CD4-positive, alpha-beta T cell (primary cell): ENCODE results near the gene TPCN2. TPM values are rescaled to one million over a fixed set of nuclear protein-coding genes. Genes with fewer than 3 reads are reported as not detected.

ENCODE experiments used
- ATAC-seq: fragments of 200-7000 bp; cut with Tn5 transposase; one replicate; pipeline ENCODE4 v1.10.0; 2022; ENCODE audit warnings: mild to moderate bottlenecking; ENCODE audit not compliant: poor library complexity
- CTCF ChIA-PET: fragments of 350-600 bp; sonication (Branson Sonifier 250); formaldehyde crosslinking; loops from one replicate; lab custom pipeline; 2021; ENCODE audit warnings: antibody characterized with exemption, inconsistent platforms; lab: Charles Lee
- POLR2A ChIA-PET: fragments of 350-600 bp; sonication (Branson Sonifier 250); formaldehyde crosslinking; loops from one replicate; lab custom pipeline; 2021; ENCODE audit warnings: antibody characterized with exemption, inconsistent platforms; lab: Charles Lee
- DNase-seq, 14 experiments: peaks; one replicate each; pipeline ENCODE4 v3.0.0-alpha.2; 2013 to 2020; ENCODE audit warnings: mixed read lengths in 2 of 14
- H3K27ac ChIP-seq, 2 donors: one replicate each; pipeline versions ENCODE4 v1.5.1 to v1.7.0; 2013; ENCODE audit warnings: low read length in 2 of 2, low read depth in 1 of 2, mild to moderate bottlenecking in 1 of 2
- H3K27me3 ChIP-seq, 2 experiments: 1 replicate in 1 of 2; 2 replicates in 1 of 2; pipeline versions ENCODE4 v1.6.1 to v1.7.0; 2013; ENCODE audit warnings: low read length in 2 of 2, control low read depth in 1 of 2, mild to moderate bottlenecking in 1 of 2, moderate library complexity in 1 of 2; ENCODE audit not compliant: insufficient read depth in 2 of 2, control insufficient read depth in 1 of 2
- H3K36me3 ChIP-seq: one replicate; pipeline ENCODE4 v1.6.1; 2013; ENCODE audit warnings: low read length, control low read depth; ENCODE audit not compliant: insufficient read depth
- H3K4me1 ChIP-seq: one replicate; pipeline ENCODE4 v1.6.1; 2013; ENCODE audit warnings: low read length, control low read depth; ENCODE audit not compliant: insufficient read depth
- H3K4me3 ChIP-seq: one replicate; pipeline ENCODE4 v1.5.1; 2013; ENCODE audit warnings: mild to moderate bottlenecking, low read length, moderate library complexity
- H3K9me3 ChIP-seq, 2 experiments: 1 replicate in 1 of 2; 2 replicates in 1 of 2; pipeline versions ENCODE4 v1.6.1 to v1.7.0; 2013; ENCODE audit warnings: low read length in 2 of 2, mild to moderate bottlenecking in 2 of 2, control low read depth in 1 of 2, moderate library complexity in 1 of 2; ENCODE audit not compliant: control insufficient read depth in 1 of 2, insufficient read depth in 1 of 2
- H3K27ac Mint-ChIP-seq: one replicate; pipeline ENCODE4 v1.8.0; 2020; ENCODE audit warnings: mixed read lengths
- H3K27me3 Mint-ChIP-seq: one replicate; pipeline ENCODE4 v1.8.0; 2021; ENCODE audit warnings: mixed read lengths
- H3K36me3 Mint-ChIP-seq: one replicate; pipeline ENCODE4 v1.8.0; 2021; ENCODE audit warnings: low read depth, mixed read lengths
- H3K4me1 Mint-ChIP-seq: one replicate; pipeline ENCODE4 v1.8.0; 2021; ENCODE audit warnings: low read depth, mixed read lengths
- H3K4me3 Mint-ChIP-seq: one replicate; pipeline ENCODE4 v1.8.0; 2020; ENCODE audit warnings: mild to moderate bottlenecking, mixed read lengths
- H3K9me3 Mint-ChIP-seq: one replicate; pipeline ENCODE4 v1.8.0; 2020; ENCODE audit warnings: mixed read lengths
- intact Hi-C, 2 experiments: fragments of 100-400 bp; cut with DNase I in 1 of 2; cut with micrococcal nuclease in 1 of 2; formaldehyde crosslinking; loops; one replicate each; pipeline versions ENCODE4 v1.15.1 to v1.9.0; 2023 to 2025; cut with DNase I, micrococcal nuclease
- total RNA-seq, 174 experiments: library from RNA in 2 of 174; stranded (reverse) in 2 of 174; gene quantifications; one replicate each; pipeline ENCODE4 v1.2.3 and lab custom pipeline; 2021 to 2026
- TF ChIP-seq, protein P1 (sequence below): fragments of 200-600 bp; IDR thresholded peaks from one replicate; pipeline ENCODE4 v1.8.0; 2022; ENCODE audit warnings: antibody characterized with exemption, mild to moderate bottlenecking

TPCN2 gene
- total RNA-seq, 2 experiments from 2014 or later = 10.2 to 11.5 TPM

DNA sequence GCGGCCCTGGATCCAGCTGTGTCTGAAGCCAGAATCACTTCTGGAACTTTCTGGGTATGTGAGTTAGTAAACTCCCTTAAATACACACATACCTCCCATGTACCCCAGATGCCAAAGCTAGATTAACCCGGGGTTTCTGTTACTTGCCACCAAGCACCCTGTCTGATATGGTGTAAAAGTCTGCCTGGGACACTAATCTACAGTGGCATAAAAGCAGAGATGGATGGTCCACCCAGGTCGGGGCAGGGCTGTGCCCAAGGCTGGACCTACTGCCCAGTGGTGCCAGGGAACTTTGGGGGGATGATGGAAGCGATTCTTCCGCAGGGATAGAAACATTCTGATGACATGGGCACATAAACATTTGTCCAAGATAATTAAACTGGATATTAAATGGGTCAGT, 48.3 kb upstream of the TPCN2 start:
- Mint-ChIP-seq H3K27me3 (peaks cover 4% of the 10 kb centered on the region), H3K4me3 (no peak overlapping the region), H3K27ac (no peak overlapping the region), H3K36me3 (no peaks in the 10 kb centered on the region), H3K4me1 (no peaks in the 10 kb centered on the region), H3K9me3 (no peaks in the 10 kb centered on the region)
- intact Hi-C loops = no loop called here
- DNase-seq = no peak
- no peak for ATAC-seq
- H3K4me1 ChIP-seq = no peaks in the 10 kb centered on the region
- no peak overlapping the region for H3K27ac ChIP-seq
- CTCF ChIA-PET = no interaction called here
- H3K27me3 ChIP-seq = peaks cover 0 to 2% of the 10 kb centered on the region in 2 experiments
- H3K4me3 ChIP-seq = no peak overlapping the region
- POLR2A ChIA-PET = no interaction called here
- peaks cover 0 to 6% of the 10 kb centered on the region in 2 experiments for H3K9me3 ChIP-seq
- no peaks in the 10 kb centered on the region for H3K36me3 ChIP-seq
- TF ChIP-seq, protein P1, sequence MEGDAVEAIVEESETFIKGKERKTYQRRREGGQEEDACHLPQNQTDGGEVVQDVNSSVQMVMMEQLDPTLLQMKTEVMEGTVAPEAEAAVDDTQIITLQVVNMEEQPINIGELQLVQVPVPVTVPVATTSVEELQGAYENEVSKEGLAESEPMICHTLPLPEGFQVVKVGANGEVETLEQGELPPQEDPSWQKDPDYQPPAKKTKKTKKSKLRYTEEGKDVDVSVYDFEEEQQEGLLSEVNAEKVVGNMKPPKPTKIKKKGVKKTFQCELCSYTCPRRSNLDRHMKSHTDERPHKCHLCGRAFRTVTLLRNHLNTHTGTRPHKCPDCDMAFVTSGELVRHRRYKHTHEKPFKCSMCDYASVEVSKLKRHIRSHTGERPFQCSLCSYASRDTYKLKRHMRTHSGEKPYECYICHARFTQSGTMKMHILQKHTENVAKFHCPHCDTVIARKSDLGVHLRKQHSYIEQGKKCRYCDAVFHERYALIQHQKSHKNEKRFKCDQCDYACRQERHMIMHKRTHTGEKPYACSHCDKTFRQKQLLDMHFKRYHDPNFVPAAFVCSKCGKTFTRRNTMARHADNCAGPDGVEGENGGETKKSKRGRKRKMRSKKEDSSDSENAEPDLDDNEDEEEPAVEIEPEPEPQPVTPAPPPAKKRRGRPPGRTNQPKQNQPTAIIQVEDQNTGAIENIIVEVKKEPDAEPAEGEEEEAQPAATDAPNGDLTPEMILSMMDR = no peak

DNA sequence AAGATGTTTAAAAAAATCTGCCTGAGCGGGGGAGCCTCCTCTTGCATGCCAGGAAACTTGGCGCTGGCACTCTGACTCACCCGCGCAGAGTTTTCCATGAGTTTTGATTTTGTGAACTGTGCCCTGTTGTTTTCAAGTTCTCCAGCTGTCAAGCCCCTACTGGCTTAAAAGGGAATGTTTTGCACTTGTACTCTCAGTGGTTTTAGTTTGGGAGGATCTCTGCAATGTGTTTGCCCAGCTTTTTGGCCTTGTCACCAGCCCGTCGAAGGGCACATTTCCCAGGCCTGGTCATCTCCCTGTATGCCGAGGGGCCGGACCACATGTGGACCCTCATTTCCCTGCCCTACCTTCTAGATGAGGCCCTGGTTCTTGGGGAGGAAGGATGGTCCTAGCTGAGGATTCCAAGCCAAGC, 47.9 kb upstream of the TPCN2 start:
- ChIA-PET CTCF (interaction anchor here (1.1 kb wide), 1 partner anchor 51 kb away, joined by 3 read pairs; no protein-coding TSS in a partner anchor), POLR2A (no interaction called here)
- H3K36me3 Mint-ChIP-seq = no peaks in the 10 kb centered on the region
- H3K4me3 Mint-ChIP-seq = no peak overlapping the region
- TF ChIP-seq, protein P1 = no peak
- no peaks in the 10 kb centered on the region for H3K9me3 Mint-ChIP-seq
- ATAC-seq (no peak), DNase-seq (no peak)
- H3K4me1 Mint-ChIP-seq = no peaks in the 10 kb centered on the region
- no peak overlapping the region for H3K4me3 ChIP-seq
- H3K36me3 ChIP-seq = no peaks in the 10 kb centered on the region
- peaks cover 0 to 9% of the 10 kb centered on the region in 2 experiments for H3K9me3 ChIP-seq
- H3K4me1 ChIP-seq = no peaks in the 10 kb centered on the region
- H3K27me3 Mint-ChIP-seq = peaks cover 5% of the 10 kb centered on the region
- intact Hi-C loops = no loop called here
- peaks cover 0 to 2% of the 10 kb centered on the region in 2 experiments for H3K27me3 ChIP-seq
- H3K27ac Mint-ChIP-seq = no peak overlapping the region
- H3K27ac ChIP-seq = no peak overlapping the region

DNA sequence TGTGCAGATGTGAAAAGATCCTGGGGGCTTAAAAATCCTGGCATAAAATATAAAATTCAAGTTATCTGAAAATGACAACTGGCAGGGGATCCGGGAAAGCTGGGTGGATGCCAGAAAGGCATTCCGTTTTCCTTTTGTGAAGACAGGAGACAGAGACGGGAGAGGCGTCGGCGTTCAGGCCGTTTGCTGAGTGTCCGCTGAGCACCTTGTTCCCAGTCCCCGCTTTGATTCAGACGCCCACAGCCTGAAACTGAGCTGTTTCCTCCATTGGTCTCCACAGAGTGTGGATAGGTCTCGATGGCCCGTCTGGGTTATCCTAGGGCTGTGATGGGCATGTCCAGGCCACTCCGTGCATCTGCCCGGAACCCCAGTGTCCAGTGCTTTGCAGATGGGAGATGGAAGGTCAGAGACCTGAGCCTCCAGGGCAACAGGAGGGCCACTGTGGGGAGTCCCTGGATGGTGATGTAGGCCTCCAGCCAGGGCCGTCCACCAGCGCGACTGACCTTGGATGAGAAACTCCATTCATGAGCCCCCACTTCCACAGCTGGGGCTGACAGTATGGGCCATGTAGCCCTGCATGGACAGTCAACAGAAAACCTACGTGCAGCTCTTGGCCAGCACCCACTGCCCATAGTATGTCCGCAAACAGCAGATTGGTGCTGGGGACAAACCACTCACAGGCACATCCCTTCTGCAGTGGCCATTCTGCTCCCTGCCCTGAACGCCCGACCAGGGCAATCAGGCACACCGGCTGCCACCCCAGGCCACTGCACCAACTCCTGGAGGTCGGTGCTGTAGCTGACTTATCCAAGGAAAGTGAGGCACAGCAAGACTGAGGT, 47.3 kb upstream of the TPCN2 start:
- Mint-ChIP-seq H3K4me3 (no peak overlapping the region), H3K27me3 (peaks cover 5% of the 10 kb centered on the region), H3K4me1 (no peaks in the 10 kb centered on the region), H3K9me3 (no peaks in the 10 kb centered on the region), H3K27ac (no peak overlapping the region), H3K36me3 (no peaks in the 10 kb centered on the region)
- no peak overlapping the region for H3K27ac ChIP-seq
- intact Hi-C loops = no loop called here
- TF ChIP-seq, protein P1 = no peak
- CTCF ChIA-PET = interaction anchor here (1.1 kb wide), 1 partner anchor 51 kb away, joined by 3 read pairs; no protein-coding TSS in a partner anchor
- POLR2A ChIA-PET = no interaction called here
- DNase-seq (peak in 1 of 14 experiments; percentile 12), ATAC-seq (no peak)
- H3K36me3 ChIP-seq = no peaks in the 10 kb centered on the region
- no peaks in the 10 kb centered on the region for H3K4me1 ChIP-seq
- no peak overlapping the region for H3K4me3 ChIP-seq
- peaks cover 0 to 9% of the 10 kb centered on the region in 2 experiments for H3K9me3 ChIP-seq
- no peaks in the 10 kb centered on the region for H3K27me3 ChIP-seq
